HepG2 (cell line): ENCODE measurements around the gene EXO1. TPM values are rescaled to one million over a fixed set of nuclear protein-coding genes. Genes with fewer than 3 reads are reported as not detected.

ENCODE experiments used
- ATAC-seq: fragments of 200-7000 bp; cut with Tn5 transposase; 3 replicates; pipeline ENCODE4 v1.9.1; 2020; ENCODE audit warnings: mild to moderate bottlenecking, moderate library complexity
- BruUV-seq: library from RNA; stranded (reverse); fragments of 400-500 nt; replicated peaks from 2 replicates; lab custom pipeline; 2021; lab: Mats Ljungman, UMichigan
- CTCF ChIA-PET: fragments of 300-600 bp; formaldehyde crosslinking; extraction: SDS; loops from one replicate; lab custom pipeline; 2021; ENCODE audit warnings: low total read pairs, inconsistent platforms, low intra/inter-chr PET ratio; lab: Yijun Ruan, JAX
- POLR2A ChIA-PET: fragments of 350-600 bp; sonication (Branson Sonifier 250); formaldehyde crosslinking; loops from one replicate; lab custom pipeline; 2020; ENCODE audit warnings: antibody characterized with exemption, inconsistent platforms; lab: Yijun Ruan, JAX
- DNase-seq: peaks from one replicate; pipeline ENCODE4 v3.0.0-alpha.2; 2015; ENCODE audit warnings: low spot score
- FAIRE-seq: peaks from 3 replicates; lab custom pipeline; 2011; peaks lifted over from hg19 to GRCh38; lab: Jason Lieb, UNC
- H2AFZ ChIP-seq: one replicate; pipeline ENCODE4 v1.6.1; 2011; ENCODE audit warnings: low read length, inconsistent platforms
- H3K27ac ChIP-seq: fragments of 300-600 bp; 3 replicates; pipeline ENCODE4 v1.8.0; 2011; ENCODE audit warnings: mixed run types, mild to moderate bottlenecking, mixed read lengths, low read length, inconsistent platforms; ENCODE audit not compliant: insufficient read depth; ENCODE audit errors: extremely low read length
- H3K27me3 ChIP-seq, 2 experiments: fragments of 200-600 bp in 1 of 2; 2 replicates in 1 of 2; 3 replicates in 1 of 2; pipeline versions ENCODE4 v1.6.0 to v1.8.0; 2011; ENCODE audit warnings: low read length in 2 of 2, mild to moderate bottlenecking in 2 of 2, moderate library complexity in 2 of 2, inconsistent platforms in 1 of 2; ENCODE audit not compliant: insufficient read depth in 2 of 2, control insufficient read depth in 1 of 2
- H3K36me3 ChIP-seq, 2 experiments: fragments of 200-600 bp in 1 of 2; replicated peaks in 1 of 2; 2 replicates in 1 of 2; 3 replicates in 1 of 2; pipeline versions ENCODE4 v1.5.1 to v1.8.0; 2011; ENCODE audit warnings: low read length in 2 of 2, inconsistent platforms in 1 of 2; ENCODE audit not compliant: insufficient read depth in 2 of 2, control insufficient read depth in 1 of 2
- H3K4me1 ChIP-seq: 2 replicates; pipeline ENCODE4 v1.5.1; 2012; ENCODE audit warnings: low read length, inconsistent platforms; ENCODE audit not compliant: insufficient read depth
- H3K4me2 ChIP-seq: 2 replicates; pipeline ENCODE4 v1.6.0; 2011; ENCODE audit warnings: low read depth, low read length, inconsistent platforms
- H3K4me3 ChIP-seq, 3 experiments: fragments of 200-600 bp in 1 of 3; sonication (generic), shearing (Covaris generic) in 1 of 3; replicated peaks in 1 of 3; 2 replicates each; pipeline ENCODE4 v1.5.1; 2011 to 2016; ENCODE audit warnings: low read length in 3 of 3, inconsistent platforms in 2 of 3, low read depth in 2 of 3, mild to moderate bottlenecking in 2 of 3, control low read depth in 1 of 3, mixed read lengths in 1 of 3; ENCODE audit not compliant: insufficient read depth in 1 of 3
- H3K79me2 ChIP-seq: one replicate; pipeline ENCODE4 v1.6.1; 2011; ENCODE audit warnings: low read length, inconsistent platforms; ENCODE audit not compliant: insufficient read depth
- H3K9ac ChIP-seq: 2 replicates; pipeline ENCODE4 v1.6.0; 2011; ENCODE audit warnings: mild to moderate bottlenecking, low read depth, low read length, inconsistent platforms; ENCODE audit not compliant: insufficient read depth
- H3K9me3 ChIP-seq: 2 replicates; pipeline ENCODE4 v1.5.1; 2012; ENCODE audit warnings: mild to moderate bottlenecking, low read length
- H4K20me1 ChIP-seq: 2 replicates; pipeline ENCODE4 v1.6.0; 2011; ENCODE audit warnings: inconsistent platforms, mild to moderate bottlenecking, low read length, moderate library complexity; ENCODE audit not compliant: insufficient read depth
- CREB1 ChIP-seq, 2 experiments: fragments of 450-650 bp in 1 of 2; IDR thresholded peaks; 2 replicates each; pipeline ENCODE4 v1.6.1; 2016 to 2017; ENCODE audit warnings: control low read depth in 1 of 2, mild to moderate bottlenecking in 1 of 2, missing compliant biosample characterization in 1 of 2, missing genetic modification characterization in 1 of 2
- FOSL2 ChIP-seq: sonication (generic); formaldehyde crosslinking; IDR thresholded peaks from 2 replicates; pipeline ENCODE4 v1.4.0; 2020; ENCODE audit warnings: missing genetic modification reagents
- GTF2F1 ChIP-seq: fragments of 150-350 bp; IDR thresholded peaks from 2 replicates; pipeline ENCODE4 v1.6.1; 2014; ENCODE audit warnings: low read length
- SALL1 ChIP-seq: sonication (generic); formaldehyde crosslinking; IDR thresholded peaks from 2 replicates; pipeline ENCODE4 v1.8.0; 2022; ENCODE audit warnings: mild to moderate bottlenecking, missing genetic modification reagents
- SOX6 ChIP-seq, 2 experiments: fragments of 450-650 bp in 1 of 2; sonication (generic) in 1 of 2; formaldehyde crosslinking in 1 of 2; IDR thresholded peaks; 2 replicates each; pipeline versions ENCODE4 v1.4.0 to v1.6.1; 2017 to 2020; ENCODE audit warnings: antibody characterized with exemption in 1 of 2, mild to moderate bottlenecking in 1 of 2, missing genetic modification reagents in 1 of 2
- ZBTB20 ChIP-seq: sonication (generic); formaldehyde crosslinking; IDR thresholded peaks from 2 replicates; pipeline ENCODE4 v1.8.1; 2023; ENCODE audit warnings: missing genetic modification reagents, low read depth, mild to moderate bottlenecking, borderline replicate concordance
- ZHX2 ChIP-seq, 2 experiments: sonication (generic) in 1 of 2; formaldehyde crosslinking in 1 of 2; IDR thresholded peaks; 2 replicates each; pipeline versions ENCODE4 v1.6.1 to v1.9.0; 2014 to 2022; ENCODE audit warnings: antibody characterized with exemption in 1 of 2, borderline replicate concordance in 1 of 2, inconsistent platforms in 1 of 2, low read depth in 1 of 2, missing genetic modification reagents in 1 of 2
- ZSCAN9 ChIP-seq: IDR thresholded peaks from 2 replicates; pipeline ENCODE4 v1.6.1; 2016; ENCODE audit warnings: borderline replicate concordance
- WGBS: methylation state at CpG from one replicate; pipeline ENCODE4 v1.1.6; 2017; ENCODE audit warnings: low lambda C conversion rate; 5-methylcytosine and 5-hydroxymethylcytosine counted together
- in situ Hi-C: cut with HindIII; loops from 2 replicates; pipeline ENCODE4 v1.10.0; 2017; ENCODE audit warnings: low pct_unique_long_range_greater_than_20kb; ENCODE audit not compliant: extremely low pct_ligation_motif_present
- intact Hi-C: fragments of 100-400 bp; cut with micrococcal nuclease; formaldehyde crosslinking; loops from one replicate; pipeline ENCODE4 v1.10.0; 2022; ENCODE audit not compliant: unreplicated experiment
- polyA plus RNA-seq, 8 experiments: library from polyadenylated mRNA; depleted of rRNA in 3 of 8; stranded (reverse) in 7 of 8; unstranded in 1 of 8; fragments of >200 nt; fragmentation: Illumina TruSeq in 4 of 8; extraction: Trizol in 4 of 8; gene quantifications; 2 replicates each; pipeline versions ENCODE4 v1.2.1 to v1.2.3, GENCODE V29; 2011 to 2016; ENCODE audit warnings: low read depth in 4 of 8, missing spikeins in 1 of 8, mixed read lengths in 1 of 8; ENCODE audit not compliant: insufficient read depth in 1 of 8
- total RNA-seq, 5 experiments: library from RNA; depleted of rRNA; stranded (reverse); fragments of >200 nt; fragmentation: Illumina TruSeq; extraction: Trizol; gene quantifications; 2 replicates each; pipeline ENCODE4 v1.2.3, GENCODE V29; 2016; ENCODE audit warnings: low read depth in 1 of 5

EXO1 gene
- total and polyA plus RNA-seq, 2 of the 13 experiments (the other 11 are each of a cell fraction or from before 2014, with no cell fraction given): 3.2 to 26.1 TPM

GRCh38 chr1:241924080-241924808 lies 76.2 kb downstream of the EXO1 start:
- no peak overlapping the region for H3K4me2 ChIP-seq
- intact Hi-C loops (no loop called here), in situ Hi-C loops (no loop called here)
- no peak overlapping the region for H2AFZ ChIP-seq
- peaks cover 18% of the 10 kb centered on the region for H3K4me1 ChIP-seq
- H3K4me3 ChIP-seq: no peak overlapping the region
- FAIRE-seq: no peak
- DNase-seq: peak; percentile 33
- H3K9me3 ChIP-seq: no peaks in the 10 kb centered on the region
- ChIA-PET POLR2A (no interaction called here), CTCF (no interaction called here)
- H3K79me2 ChIP-seq: no peaks in the 10 kb centered on the region
- H3K36me3 ChIP-seq: no peaks in the 10 kb centered on the region
- H4K20me1 ChIP-seq: no peaks in the 10 kb centered on the region
- H3K9ac ChIP-seq: no peak overlapping the region
- peak; percentile 64 for ATAC-seq
- WGBS: 40% methylated on average over 10 of the region's 10 CpGs
- H3K27me3 ChIP-seq: no peaks in the 10 kb centered on the region
- no TSS peak for BruUV-seq
- TF ChIP-seq GTF2F1 (no peak), SOX6 (IDR thresholded peaks at IDR 0.05) (no peak), SOX6 (CRISPR knock-in tag; IDR thresholded peaks at IDR 0.05) (peak; percentile 45), ZSCAN9 (CRISPR knock-in tag) (no peak), ZBTB20 (0 out of 2 replicates have a peak, but pooled peaks have one; percentile 33), FOSL2 (CRISPR knock-in tag) (peak; percentile 63), ZHX2 (IDR thresholded peaks at IDR 0.05; ENCODE audit: low read depth) (no peak), ZHX2 (CRISPR knock-in tag; IDR thresholded peaks at IDR 0.05; ENCODE audit: borderline replicate concordance) (no peak), SALL1 (CRISPR knock-in tag) (peak; percentile 26; the same call in 1 of the 2 replicates), CREB1 (IDR thresholded peaks at IDR 0.05) (peak; percentile 53; the same call in 1 of the 2 replicates), CREB1 (CRISPR knock-in tag; IDR thresholded peaks at IDR 0.05) (no peak; the same call in 1 of the 2 replicates)
- H3K27ac ChIP-seq: no peak overlapping the region
